DMS53 treated with DMSO at 0.1 percent for 48 hours (cell line): Measurements from ENCODE around the gene ANKRD44.

Experiments used
- DNase-seq: peaks from one replicate; lab custom pipeline; 2025; ENCODE audit not compliant: unreplicated experiment; lab: John Stamatoyannopoulos, UW

Gene ANKRD44

DNA sequence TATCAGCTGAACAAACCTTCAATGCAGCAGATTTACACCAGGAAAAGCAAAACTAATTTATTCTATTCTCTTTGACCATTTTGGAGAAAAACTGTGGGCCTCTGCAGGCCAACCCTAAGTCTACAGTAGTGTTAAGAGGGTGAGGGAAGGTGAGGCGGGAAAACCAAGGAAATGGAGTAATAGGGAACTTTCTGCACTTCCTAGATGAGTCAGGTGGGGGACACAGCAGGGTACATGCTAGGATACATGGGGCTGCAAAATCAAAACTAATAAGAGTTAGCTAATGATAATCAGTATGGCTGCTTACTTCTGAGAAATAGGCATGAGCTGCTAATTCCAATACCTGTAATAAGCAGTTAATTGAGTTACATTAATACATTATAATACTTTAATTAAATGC lies 318.1 kb downstream of the ANKRD44 start:
- DNase-seq, result no peak

DNA sequence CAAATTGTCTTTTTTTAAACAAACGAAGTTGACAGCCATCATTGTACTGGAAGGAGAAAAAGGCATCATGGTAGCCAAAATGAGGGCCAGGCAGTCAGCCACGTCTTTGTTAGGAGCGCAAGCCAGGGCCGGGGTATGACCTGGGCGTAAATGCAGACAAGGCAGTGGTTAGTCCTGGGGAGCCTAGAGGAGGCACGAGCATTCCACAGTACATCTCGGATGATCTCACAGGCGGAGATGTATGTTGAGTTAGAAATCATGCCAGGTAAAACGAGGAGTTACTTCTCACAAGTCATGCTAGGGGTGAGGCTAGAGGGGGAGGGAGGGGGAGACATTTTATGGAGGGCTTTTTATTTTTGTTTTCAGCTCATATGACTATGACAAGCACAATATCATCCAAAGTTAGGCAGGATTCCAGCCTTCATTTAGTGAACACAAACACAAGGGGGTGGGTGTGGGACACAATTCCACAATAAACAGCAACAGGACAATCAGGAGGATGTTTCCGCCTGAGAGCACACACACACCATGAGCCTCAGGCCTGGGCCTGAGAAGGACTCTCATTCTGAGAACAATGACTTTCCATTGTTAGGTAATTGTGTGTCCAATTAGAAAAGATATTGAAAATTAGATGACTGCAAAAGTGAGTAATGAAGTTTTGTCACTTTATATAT lies 319.7 kb downstream of the ANKRD44 start:
- DNase-seq, result no peak

DNA sequence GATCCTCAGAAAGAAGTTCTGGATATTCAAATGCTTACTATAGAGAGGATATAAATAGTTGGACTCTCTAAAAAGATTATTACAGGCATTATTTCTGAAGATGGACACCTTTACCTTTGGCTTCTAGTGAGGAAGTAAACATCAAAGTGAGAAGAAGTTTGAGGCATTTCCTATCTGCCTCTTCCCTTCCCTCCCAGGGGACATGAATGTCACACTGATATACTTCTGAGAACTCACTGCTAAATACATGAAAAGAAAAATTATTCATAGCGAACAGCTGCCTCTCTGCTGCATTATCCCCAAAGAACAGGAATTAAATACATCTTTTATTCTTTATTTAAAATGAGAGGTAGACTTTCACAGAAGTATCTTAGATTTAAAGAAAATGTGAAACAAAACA lies 320.5 kb downstream of the ANKRD44 start:
- no peak for DNase-seq

DNA sequence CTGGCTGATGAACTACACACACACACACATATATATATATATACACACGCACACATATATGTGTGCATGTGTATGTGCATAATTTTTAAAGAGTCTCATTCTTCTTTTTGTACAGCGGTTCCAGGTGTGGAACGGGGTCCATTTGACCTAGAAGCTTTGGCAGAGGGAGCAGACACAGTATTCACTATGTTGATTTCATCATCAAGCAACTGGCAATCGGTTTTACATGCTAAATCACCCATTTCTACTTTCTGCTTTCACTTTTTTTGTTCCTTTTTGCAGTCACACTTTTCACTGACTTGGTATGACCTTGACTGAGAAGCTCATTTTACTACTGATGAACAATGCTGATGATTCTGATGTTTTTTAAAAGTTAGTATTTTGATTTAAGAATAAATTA lies 321.1 kb downstream of the ANKRD44 start:
- no peak for DNase-seq

DNA sequence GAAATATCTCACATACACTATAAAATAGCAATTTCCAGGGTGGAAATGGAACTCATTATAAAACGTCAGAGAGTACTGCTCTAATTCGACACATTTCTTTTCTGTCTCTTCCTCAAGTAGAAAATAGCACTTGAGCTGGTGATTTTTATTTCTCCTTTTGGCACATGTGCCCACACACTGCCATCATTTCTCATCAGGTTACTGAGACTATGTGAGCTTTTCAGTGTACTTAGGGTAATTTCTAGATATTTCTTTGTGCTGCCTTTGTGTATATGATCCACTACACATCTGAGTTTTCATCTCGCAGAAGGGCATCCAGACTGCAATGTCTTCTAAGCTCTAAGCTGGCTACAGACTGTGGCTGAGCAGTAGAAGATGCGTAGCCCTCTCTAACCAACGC lies 321.9 kb downstream of the ANKRD44 start:
- DNase-seq, result no peak

DNA sequence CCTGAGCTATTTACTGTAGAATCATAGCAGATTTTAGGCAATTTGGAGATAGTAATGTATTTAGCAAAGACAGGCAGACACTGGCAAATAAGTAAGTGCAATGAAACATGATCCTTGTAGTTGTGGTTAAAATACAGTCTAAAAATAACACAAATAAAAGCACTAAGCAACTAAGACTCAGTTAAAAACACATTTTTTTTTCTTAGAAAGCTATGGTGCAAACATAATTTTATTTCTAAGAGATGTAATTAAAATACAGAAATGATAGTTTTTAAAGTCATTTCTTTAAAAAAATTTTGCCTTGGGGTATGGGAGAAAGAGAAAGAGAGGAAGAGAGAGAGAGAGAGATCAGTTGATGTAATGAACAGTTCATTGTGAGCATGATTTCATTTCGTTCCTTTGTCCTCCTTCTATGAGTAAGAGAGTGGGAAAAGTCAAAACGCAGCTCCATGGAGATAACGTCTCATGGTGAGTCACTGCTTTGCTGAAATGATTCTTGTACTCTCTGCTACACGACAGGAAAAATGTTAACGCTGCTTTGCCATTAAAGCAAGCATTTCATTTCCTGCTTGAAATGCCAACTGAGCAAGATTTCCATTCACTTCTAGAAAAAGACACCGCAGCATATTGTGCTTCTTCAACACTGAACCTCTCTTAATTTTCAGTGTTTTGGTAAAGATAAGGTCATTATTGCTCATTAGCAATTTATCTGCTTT lies 322.8 kb downstream of the ANKRD44 start:
- peak; percentile 91 for DNase-seq

DNA sequence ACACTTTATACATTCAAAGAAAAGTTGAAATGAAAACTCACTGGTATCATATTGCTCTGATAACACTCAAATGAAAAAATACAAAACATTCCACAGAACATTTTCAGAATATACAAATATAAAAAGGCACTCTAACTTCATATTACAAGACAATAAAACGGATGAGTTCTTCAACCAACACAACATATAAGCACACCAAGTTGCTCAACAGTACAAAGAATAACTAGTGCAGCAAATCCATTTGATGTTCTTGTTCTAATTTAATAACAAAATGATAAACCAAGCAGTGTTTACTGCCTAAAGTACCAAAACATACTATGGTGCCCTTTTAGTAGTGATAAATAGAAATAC lies 323.3 kb downstream of the ANKRD44 start:
- no peak for DNase-seq

DNA sequence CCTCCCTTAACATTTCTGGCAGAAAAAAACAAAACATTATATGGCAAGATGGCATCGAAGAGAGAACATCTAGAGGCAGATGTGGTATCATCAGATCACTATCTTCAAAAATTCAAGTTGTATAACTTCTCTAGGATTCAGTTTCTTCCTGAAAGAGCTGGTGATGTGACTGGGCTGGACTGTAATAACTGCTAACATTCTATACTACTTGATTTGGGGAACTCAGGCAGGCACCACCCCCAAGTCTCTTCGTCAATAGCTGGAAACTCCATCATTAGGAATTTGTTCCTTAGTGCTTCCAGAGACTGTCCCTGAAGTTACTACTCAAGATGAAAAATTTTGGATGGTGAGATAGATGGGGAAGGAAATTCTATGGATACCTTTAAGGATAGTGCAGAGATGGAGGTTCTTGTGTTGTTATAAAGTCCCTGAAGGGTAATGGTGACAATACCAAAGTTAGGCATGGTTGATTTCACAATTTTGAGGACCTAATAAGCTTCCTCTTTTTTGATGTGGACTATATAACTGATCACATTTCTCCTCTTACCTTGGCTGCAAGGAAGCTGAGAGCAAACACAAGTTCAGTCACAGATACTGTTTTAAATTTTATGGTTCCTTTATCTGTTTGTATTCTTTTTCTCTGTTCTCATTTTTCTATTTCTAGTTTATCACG lies 324.9 kb downstream of the ANKRD44 start:
- no peak for DNase-seq

DNA sequence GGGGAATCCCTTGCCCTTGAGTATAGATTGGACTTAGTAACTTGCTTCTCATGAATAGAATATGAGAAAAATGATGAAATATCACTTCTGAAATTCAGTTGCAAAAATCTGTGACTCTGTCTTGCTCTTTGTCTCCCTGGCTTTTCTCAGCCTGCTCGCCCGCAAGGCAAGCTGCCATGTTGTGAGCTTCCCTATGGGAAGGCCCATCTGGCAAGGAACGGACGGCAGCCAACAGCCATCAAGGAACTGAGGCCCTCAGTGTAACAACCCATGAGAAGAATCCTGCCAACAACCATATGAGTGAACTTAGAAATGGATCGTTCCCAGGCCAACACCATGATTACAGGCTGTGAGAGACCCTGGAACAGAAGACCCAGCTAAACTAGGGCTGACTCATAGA lies 325.7 kb downstream of the ANKRD44 start:
- no peak for DNase-seq

DNA sequence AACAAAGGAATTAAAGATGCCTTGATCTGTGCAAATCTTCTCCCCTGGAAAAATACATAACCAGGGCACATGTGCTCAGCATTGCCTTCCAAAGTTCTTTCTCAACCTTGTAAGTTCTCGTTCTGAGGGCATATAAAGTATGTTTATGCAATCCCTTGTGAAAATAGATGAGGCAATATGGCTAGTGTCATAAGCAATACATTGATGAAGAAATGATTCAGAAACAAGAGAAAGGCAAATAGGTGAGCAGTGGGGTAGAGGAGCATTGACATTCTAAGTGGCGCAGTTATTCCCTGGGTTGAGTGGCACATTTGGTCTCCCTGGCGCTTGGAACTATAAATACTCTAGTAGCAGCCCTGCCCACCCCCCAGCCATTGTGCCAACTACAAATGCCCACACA lies 326.6 kb downstream of the ANKRD44 start:
- DNase-seq, result no peak

DNA sequence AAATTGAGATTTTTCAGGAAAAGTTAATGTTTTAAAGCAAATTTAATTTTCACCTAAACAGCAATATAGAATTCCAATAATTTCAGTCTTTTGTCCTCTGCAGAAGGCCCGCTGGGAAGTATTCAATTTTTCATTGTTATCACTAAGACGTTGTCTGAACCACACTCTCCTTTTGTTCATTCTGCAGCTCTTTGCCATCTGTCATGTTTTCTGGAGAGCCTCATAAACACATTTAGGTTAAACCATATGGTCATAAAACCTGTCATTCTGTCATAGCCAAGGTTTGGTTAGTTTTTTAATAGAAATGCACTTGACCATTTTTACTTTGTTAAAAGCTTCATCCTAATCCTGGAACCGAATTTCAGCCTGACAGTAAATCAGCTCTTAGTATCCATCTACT lies 330.1 kb downstream of the ANKRD44 start:
- no peak for DNase-seq

DNA sequence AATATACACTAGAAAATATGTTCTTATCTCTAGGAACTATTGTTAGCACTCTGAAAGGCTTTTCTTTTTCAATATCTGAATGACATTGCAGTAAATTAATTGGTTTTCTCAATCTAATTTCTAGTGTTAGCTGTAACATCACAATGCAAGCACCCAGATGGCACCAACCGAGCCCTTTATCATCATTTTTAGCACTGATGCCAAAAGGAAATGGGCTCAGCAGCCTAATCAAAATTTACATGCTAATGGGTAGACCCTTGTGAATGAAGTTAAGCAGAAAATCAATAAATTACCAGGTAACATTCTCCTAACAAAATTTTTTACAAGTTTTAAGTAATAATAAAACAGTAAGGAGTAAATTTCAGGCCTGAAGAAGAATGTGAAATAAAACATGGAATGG lies 330.6 kb downstream of the ANKRD44 start:
- no peak for DNase-seq

DNA sequence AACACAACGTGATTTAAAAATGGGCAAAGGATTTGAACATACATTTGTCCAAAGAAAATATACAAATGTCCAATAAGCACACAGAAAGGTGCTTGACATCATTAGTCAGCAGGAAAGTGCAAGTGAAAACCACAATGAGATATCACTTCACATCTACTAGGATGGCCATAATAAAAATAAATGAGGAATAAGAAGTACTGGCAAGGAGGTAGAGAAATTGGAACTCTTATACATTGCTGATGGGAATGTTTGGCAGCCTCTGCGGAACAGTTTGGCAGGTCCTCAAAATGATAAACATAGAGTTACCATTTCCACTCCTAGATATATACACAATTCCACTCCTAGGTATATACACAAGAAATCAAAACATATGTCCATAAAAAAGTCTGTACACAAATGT lies 333.1 kb downstream of the ANKRD44 start:
- DNase-seq, result no peak

DNA sequence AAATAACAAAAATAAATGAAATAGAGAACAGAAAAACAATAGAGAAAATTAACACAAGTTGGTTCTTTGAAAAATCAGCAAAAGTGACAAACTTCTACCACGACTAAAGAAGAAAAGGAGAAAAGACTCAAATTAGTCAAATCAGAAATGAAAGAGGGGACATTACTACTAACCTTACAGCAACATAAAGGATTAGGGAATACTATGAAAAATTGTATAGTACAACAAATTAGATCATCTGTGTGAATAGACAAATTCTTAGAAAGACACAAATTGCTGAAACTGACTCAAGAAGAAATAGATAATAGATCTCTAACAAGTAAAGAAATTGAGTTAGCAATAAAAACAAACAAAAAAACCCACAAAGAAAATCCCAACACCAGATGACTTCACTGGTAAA lies 335.6 kb downstream of the ANKRD44 start:
- DNase-seq, result no peak

DNA sequence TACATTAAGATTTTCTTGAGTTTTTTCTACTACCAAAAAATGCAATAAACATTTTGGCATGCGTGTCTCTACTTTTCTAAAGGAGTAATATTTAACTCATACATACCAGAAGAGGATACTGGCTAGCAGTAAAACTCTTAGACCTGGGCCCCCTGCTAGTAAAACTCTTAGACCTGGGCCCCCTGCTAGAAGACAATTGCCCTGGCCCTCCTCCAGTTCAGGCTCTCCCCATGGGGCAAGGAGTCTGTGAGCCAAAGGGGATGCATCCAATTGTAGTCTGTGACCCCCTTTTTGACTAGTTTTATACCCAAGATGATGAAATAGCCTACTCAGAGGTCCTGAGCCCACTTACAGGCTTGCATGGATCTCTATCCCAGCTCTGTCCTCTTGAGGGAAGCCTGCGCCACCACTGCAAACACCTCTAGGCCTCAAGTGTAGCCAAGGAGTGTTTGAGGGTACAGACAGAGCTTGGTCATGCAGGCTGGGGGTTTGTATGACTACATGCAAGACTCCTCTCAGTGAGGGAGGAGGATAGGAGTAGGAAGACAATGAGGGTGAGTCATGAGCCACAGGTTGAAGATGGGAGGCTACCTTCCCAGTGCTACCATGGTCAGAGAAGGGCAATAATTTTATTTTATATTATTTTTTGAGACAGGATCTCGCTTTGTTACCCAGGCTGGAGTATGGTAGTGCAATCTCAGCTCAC lies 338.9 kb downstream of the ANKRD44 start:
- no peak for DNase-seq

DNA sequence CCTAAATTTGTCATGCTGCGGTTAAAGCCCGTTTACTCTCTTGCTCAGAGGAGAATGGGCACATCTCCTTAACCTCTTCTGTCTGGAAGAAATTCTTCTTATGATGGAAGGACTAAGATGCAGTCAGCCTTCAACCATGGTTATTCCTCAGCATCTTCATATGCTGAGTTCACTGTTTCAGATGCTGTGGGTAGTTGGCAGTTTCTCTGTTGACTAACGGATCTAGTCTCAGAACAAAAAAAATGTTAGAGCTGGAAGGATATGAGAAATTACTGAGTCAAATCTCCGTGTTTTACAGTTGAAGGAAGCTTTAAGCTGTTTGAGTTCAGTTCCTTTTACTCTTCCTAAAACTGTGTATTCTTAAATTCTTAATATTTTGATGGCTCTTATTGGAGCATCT lies 340.5 kb downstream of the ANKRD44 start:
- DNase-seq, result no peak

DNA sequence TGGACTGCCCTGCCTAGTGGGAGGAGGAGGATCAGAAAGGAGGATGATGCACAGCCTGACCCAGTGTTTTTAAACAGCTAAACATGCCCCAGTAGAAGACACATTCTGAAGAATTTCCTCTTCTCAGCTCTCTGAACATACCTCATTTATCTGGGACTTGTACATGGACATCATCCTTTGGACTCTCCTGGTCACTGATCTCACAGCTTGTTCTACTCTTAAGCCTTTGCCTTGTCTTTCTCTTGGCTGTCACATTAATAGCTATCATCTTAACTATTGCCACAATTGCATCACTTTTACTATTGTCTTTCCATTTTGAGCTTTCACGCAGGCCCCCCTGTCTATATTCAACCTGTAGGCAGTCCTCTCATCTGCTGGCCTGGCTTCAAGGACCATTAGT lies 342.1 kb downstream of the ANKRD44 start:
- DNase-seq, result no peak

DNA sequence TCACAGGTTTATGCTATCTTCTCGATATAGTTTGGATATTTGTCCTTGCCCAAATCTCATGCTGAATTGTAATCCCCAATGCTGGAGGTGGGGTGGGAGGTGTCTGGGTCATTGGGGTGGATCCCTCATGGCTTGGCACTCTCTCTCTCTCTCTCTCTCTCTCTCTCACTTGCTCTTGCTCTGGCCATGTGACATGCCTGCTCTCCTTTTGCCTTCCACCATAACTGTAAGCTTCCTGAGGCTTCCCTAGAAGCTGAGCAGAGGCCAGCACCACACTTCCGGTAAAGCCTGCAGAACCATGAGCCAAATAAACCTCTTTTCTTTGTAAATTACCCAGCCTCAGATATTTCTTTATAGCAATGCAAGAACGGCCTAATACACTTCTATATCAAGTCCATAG lies 342.8 kb downstream of the ANKRD44 start:
- DNase-seq, result no peak

DNA sequence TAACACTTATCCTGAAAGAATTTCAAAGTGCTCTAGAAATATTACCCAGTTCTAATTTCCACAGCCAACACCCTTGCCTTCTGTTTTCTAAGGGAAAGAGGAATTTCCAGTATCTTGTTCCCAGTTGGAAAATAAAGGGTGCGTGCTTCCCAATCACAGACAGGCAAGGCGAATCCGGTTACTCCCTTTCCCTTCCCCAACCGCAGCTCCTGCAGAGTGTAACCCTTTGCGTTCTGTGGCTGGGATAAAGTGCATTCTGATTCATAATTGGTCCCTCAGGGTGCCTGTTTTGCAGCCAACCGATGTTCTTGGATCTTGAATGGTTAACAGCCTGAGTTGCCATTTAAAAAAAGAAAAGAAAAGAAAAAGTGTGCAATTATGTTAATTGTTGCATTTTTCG lies 343.5 kb downstream of the ANKRD44 start:
- DNase-seq, result no peak

DNA sequence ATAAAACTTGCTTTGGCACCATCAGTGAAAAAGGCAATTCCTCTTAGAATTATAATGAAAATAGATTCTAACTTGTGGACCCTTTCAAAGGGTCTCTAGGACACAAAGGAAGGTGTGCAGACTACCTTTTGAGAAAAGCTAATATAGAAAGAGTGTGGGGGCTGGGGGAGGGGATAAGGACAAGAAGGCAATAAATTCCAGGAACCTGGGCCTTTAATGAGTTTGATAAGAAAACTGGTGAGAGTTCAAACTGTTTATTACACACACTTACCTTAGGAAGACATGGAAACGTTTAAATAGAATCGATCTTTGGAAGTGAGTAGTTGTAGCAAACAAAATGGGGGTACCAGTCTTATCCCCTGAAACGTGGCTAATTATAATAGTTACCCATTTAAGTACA lies 344.5 kb downstream of the ANKRD44 start:
- DNase-seq, result no peak

DNA sequence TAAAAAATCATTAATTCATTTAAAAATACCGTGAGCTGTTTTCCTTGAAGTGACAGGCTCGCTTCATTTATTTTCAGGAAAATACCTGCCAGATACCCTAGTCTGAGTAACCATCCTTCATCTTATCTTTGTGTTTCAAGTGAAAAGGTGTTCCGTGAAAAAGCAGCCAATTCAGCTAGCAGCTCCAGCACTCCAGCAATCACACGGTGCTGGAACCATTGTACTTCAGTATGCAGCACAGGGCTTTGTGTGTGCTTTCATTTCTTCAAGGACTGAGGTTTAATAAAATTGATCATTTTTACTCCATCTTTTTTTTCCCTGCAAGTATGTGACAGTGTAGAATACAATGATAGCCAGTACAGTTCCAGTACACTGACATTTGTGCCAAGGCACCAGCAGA lies 344.9 kb downstream of the ANKRD44 start:
- DNase-seq, result no peak

DNA sequence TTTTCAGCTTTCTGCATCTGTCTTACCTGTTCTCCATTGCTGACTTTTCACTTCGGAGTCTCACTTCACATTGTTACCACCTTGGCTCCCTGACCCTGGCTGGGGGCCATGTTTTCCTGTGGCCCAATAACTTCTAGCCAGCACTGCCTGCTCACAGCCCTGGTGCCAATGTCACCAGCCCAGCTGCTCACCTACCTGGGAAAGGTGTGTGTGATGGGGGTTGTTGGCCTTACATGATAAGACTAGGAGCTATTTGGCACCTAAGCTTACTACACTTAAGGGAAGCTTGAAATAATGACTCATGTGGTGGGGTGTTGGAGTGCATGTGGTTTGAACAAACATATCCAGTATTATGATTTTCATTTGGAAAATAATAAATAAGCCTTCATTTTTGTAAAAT lies 346.6 kb downstream of the ANKRD44 start:
- no peak for DNase-seq
